Bladder microvascular endothelial cell (primary cell): ENCODE measurements around the gene F5. TPM values are rescaled to one million over a fixed set of nuclear protein-coding genes. Genes with fewer than 3 reads are reported as not detected.

Source experiments
- total RNA-seq: library from RNA; depleted of rRNA; stranded (reverse); fragments of >200 nt; gene quantifications from 2 replicates; pipeline ENCODE4 v1.2.3, GENCODE V29; 2014

The F5 gene
- under 0.01 TPM in 1 of 2 replicates, not detected in the other for total RNA-seq

DNA sequence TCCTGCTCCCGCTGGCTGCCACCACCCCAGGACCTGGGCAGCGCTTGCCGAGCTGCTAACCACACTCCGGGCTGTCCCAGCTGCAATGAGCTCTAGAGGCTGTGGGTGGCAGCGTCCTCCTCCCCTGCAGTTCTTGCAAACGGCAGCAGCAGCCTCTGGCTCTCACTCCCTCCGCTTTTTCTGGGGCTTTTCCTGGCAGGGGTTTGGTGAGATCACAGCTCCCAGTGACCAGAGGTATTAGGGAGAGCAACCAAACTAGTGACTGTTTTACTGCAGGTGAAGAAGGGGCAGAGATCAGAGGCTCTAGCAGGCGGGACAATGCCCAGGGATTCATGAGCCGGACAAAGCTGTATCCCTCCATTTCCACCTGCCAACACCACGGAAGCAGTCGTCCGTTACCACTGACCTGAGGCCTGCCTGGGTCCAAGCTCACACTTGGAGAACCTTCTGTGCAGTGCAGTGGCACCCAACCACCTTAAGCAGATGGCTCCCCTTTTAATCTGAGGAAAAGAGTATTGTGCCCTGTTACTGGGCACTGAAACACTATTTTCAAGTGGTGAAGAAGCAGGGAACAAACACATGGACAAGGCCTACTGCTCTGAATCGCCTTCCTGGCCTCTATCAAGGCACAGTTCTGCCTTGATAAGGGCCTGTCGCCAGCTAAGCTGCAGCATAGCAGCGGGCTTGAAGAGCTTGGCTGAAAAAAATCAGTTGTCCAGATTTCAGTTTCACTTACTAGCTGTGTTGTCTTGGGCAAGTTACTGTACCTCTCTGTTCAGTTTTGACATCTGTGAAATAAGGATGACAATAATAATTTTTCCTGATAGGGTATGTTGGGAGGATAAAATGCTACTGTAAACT is at the start of gene F5:
F5 (minus strand) TSS at position 87 of the 861 bp plus-strand sequence. CDS start 95 bp downstream, outside the sequence.

DNA sequence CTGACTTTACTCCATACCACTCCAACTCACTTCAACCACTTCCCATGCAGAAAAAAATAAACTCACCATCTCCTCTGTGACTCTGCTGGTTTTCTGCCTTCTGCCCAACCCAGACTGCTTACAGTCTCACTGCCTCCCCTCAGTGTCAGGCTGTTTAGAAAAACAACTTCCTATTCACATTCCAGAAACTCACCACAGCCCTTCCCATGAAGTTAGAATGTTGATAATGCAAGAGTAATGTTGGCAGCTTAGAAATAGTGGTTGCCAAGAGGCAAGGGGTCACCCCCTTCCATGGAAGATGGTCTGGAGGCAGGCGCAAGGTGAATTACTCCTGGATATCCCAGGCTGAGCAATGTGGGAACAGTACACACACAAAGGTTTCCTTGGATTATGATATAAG is 43.7 kb upstream of the F5 start, which contains the start of gene SELP:
SELP (minus strand) TSS at position 119 of the 400 bp plus-strand sequence; CDS start at position 69, 50 bp downstream.

DNA sequence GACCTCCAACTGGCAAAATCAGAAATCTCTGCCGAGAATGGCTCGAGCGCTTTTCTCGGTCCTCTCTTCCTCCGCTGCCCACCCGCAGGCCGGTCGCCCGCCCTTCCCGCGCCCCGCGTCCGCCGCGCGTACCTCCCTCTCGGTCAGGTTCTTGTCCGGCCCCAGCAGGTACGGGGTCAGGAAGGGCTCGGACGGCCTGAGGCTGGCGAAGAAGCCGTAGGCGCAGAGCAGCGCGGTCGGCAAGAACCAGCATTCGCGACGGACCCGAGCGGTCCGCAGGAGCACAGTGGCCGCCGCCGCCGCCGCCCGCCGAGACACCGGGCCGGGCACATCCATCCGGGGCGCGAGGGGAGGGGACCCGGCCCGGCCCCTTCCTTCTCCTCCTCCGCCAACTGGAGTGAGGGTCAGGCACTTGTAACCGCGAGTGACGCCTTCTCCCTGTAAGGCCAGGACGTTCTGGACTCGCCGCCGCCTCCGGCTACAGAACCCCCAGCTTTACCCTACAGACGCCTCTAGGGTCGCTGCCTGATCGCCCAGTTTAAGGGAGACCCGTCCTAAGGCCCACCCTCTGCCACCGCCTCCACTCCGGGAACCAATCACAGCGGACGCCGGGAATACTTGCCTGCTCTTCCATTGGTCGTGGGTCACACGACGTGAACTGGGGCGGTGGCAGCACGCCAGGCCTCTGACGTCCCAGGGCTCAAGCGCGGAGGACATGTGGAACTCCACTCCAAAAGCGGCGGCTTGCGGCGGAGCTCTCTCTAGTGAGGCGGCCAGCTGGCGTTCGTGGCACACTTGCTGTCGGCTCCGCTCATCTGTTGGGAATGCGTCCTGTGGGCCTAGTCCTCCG is 100.6 kb downstream of the F5 start, which contains the start of gene SLC19A2:
SLC19A2 (minus strand) TSS at position 514 of the 850 bp plus-strand sequence; CDS start at position 336, 178 bp downstream.

Other genes with a start within 250 kb of the F5 start
- 10.8 and 14.7 TPM in 2 replicates for gene NME7, start 218.7 kb downstream of the F5 start, total RNA-seq
- gene BLZF1, start 218.3 kb downstream of the F5 start, total RNA-seq, result 12.6 and 22.1 TPM in 2 replicates
- not detected in 2 replicates for gene CCDC181, start 159.0 kb downstream of the F5 start, total RNA-seq
- gene SLC19A2, start 100.5 kb downstream of the F5 start, total RNA-seq, result 1.8 and 3.8 TPM in 2 replicates
- 1.5 and 2.8 TPM in 2 replicates for gene SELP, start 43.6 kb upstream of the F5 start, total RNA-seq
- gene SELL, start 125.1 kb upstream of the F5 start, total RNA-seq, result 0.31 and 0.32 TPM in 2 replicates
- gene SELE, start 147.6 kb upstream of the F5 start, total RNA-seq, result 12.0 and 57.2 TPM in 2 replicates
- 5.0 and 5.7 TPM in 2 replicates for gene METTL18, start 208.4 kb upstream of the F5 start, total RNA-seq